HepG2 (cell line): ENCODE measurements around the gene ABCB7. TPM values are rescaled to one million over a fixed set of nuclear protein-coding genes. Genes with fewer than 3 reads are reported as not detected.

Source experiments
- ATAC-seq: fragments of 200-7000 bp; cut with Tn5 transposase; 3 replicates; pipeline ENCODE4 v1.9.1; 2020; ENCODE audit warnings: mild to moderate bottlenecking, moderate library complexity
- BruUV-seq: library from RNA; stranded (reverse); fragments of 400-500 nt; replicated peaks from 2 replicates; lab custom pipeline; 2021; lab: Mats Ljungman, UMichigan
- CTCF ChIA-PET: fragments of 300-600 bp; formaldehyde crosslinking; extraction: SDS; loops from one replicate; lab custom pipeline; 2021; ENCODE audit warnings: low total read pairs, inconsistent platforms, low intra/inter-chr PET ratio; lab: Yijun Ruan, JAX
- POLR2A ChIA-PET: fragments of 350-600 bp; sonication (Branson Sonifier 250); formaldehyde crosslinking; loops from one replicate; lab custom pipeline; 2020; ENCODE audit warnings: antibody characterized with exemption, inconsistent platforms; lab: Yijun Ruan, JAX
- DNase-seq: peaks from one replicate; pipeline ENCODE4 v3.0.0-alpha.2; 2015; ENCODE audit warnings: low spot score
- FAIRE-seq: peaks from 3 replicates; lab custom pipeline; 2011; peaks lifted over from hg19 to GRCh38; lab: Jason Lieb, UNC
- H2AFZ ChIP-seq: one replicate; pipeline ENCODE4 v1.6.1; 2011; ENCODE audit warnings: low read length, inconsistent platforms
- H3K27ac ChIP-seq: fragments of 300-600 bp; 3 replicates; pipeline ENCODE4 v1.8.0; 2011; ENCODE audit warnings: mixed run types, mild to moderate bottlenecking, mixed read lengths, low read length, inconsistent platforms; ENCODE audit not compliant: insufficient read depth; ENCODE audit errors: extremely low read length
- H3K27me3 ChIP-seq, 2 experiments: fragments of 200-600 bp in 1 of 2; 2 replicates in 1 of 2; 3 replicates in 1 of 2; pipeline versions ENCODE4 v1.6.0 to v1.8.0; 2011; ENCODE audit warnings: low read length in 2 of 2, mild to moderate bottlenecking in 2 of 2, moderate library complexity in 2 of 2, inconsistent platforms in 1 of 2; ENCODE audit not compliant: insufficient read depth in 2 of 2, control insufficient read depth in 1 of 2
- H3K36me3 ChIP-seq, 2 experiments: fragments of 200-600 bp in 1 of 2; replicated peaks in 1 of 2; 2 replicates in 1 of 2; 3 replicates in 1 of 2; pipeline versions ENCODE4 v1.5.1 to v1.8.0; 2011; ENCODE audit warnings: low read length in 2 of 2, inconsistent platforms in 1 of 2; ENCODE audit not compliant: insufficient read depth in 2 of 2, control insufficient read depth in 1 of 2
- H3K4me1 ChIP-seq: 2 replicates; pipeline ENCODE4 v1.5.1; 2012; ENCODE audit warnings: low read length, inconsistent platforms; ENCODE audit not compliant: insufficient read depth
- H3K4me2 ChIP-seq: 2 replicates; pipeline ENCODE4 v1.6.0; 2011; ENCODE audit warnings: low read depth, low read length, inconsistent platforms
- H3K4me3 ChIP-seq, 3 experiments: fragments of 200-600 bp in 1 of 3; sonication (generic), shearing (Covaris generic) in 1 of 3; replicated peaks in 1 of 3; 2 replicates each; pipeline ENCODE4 v1.5.1; 2011 to 2016; ENCODE audit warnings: low read length in 3 of 3, inconsistent platforms in 2 of 3, low read depth in 2 of 3, mild to moderate bottlenecking in 2 of 3, control low read depth in 1 of 3, mixed read lengths in 1 of 3; ENCODE audit not compliant: insufficient read depth in 1 of 3
- H3K79me2 ChIP-seq: one replicate; pipeline ENCODE4 v1.6.1; 2011; ENCODE audit warnings: low read length, inconsistent platforms; ENCODE audit not compliant: insufficient read depth
- H3K9ac ChIP-seq: 2 replicates; pipeline ENCODE4 v1.6.0; 2011; ENCODE audit warnings: mild to moderate bottlenecking, low read depth, low read length, inconsistent platforms; ENCODE audit not compliant: insufficient read depth
- H3K9me3 ChIP-seq: 2 replicates; pipeline ENCODE4 v1.5.1; 2012; ENCODE audit warnings: mild to moderate bottlenecking, low read length
- H4K20me1 ChIP-seq: 2 replicates; pipeline ENCODE4 v1.6.0; 2011; ENCODE audit warnings: inconsistent platforms, mild to moderate bottlenecking, low read length, moderate library complexity; ENCODE audit not compliant: insufficient read depth
- ADNP ChIP-seq: sonication (generic); formaldehyde crosslinking; IDR thresholded peaks from 2 replicates; pipeline ENCODE4 v1.4.0; 2020; ENCODE audit warnings: missing genetic modification reagents
- CBX5 ChIP-seq: sonication (generic); formaldehyde crosslinking; IDR thresholded peaks from 2 replicates; pipeline ENCODE4 v1.4.0; 2020; ENCODE audit warnings: missing genetic modification reagents, borderline replicate concordance
- EHMT2 ChIP-seq: fragments of 200-600 bp; sonication (generic); IDR thresholded peaks from 2 replicates; pipeline ENCODE4 v1.7.0; 2017; ENCODE audit warnings: antibody characterized with exemption, low read depth, low read length, borderline replicate concordance
- IRF1 ChIP-seq: sonication (generic); formaldehyde crosslinking; IDR thresholded peaks from 2 replicates; pipeline ENCODE4 v1.4.0; 2020; ENCODE audit warnings: low read depth, mild to moderate bottlenecking, missing genetic modification reagents
- MXD3 ChIP-seq: IDR thresholded peaks from 2 replicates; pipeline ENCODE4 v1.6.1; 2016; ENCODE audit warnings: mild to moderate bottlenecking, missing biosample characterization, missing genetic modification reagents
- PRDM10 ChIP-seq: sonication (generic); formaldehyde crosslinking; IDR thresholded peaks from 2 replicates; pipeline ENCODE4 v1.4.0; 2020; ENCODE audit warnings: low read depth, missing genetic modification reagents
- SP2 ChIP-seq: sonication (generic); formaldehyde crosslinking; IDR thresholded peaks from 2 replicates; pipeline ENCODE4 v1.5.1; 2020; ENCODE audit warnings: mild to moderate bottlenecking, missing genetic modification reagents
- ZBTB33 ChIP-seq: sonication (generic); formaldehyde crosslinking; IDR thresholded peaks from 2 replicates; pipeline ENCODE4 v1.4.0; 2020; ENCODE audit warnings: missing genetic modification reagents
- ZBTB43 ChIP-seq: sonication (generic); formaldehyde crosslinking; conservative IDR thresholded peaks from 2 replicates; pipeline ENCODE4 v1.4.0; 2020; ENCODE audit warnings: missing genetic modification reagents
- ZNF225 ChIP-seq: sonication (generic); formaldehyde crosslinking; IDR thresholded peaks from 2 replicates; pipeline ENCODE4 v1.4.0; 2020; ENCODE audit warnings: mild to moderate bottlenecking, missing genetic modification reagents
- ZNF3 ChIP-seq: IDR thresholded peaks from 2 replicates; pipeline ENCODE4 v1.7.0; 2017; ENCODE audit warnings: inconsistent platforms
- ZNF446 ChIP-seq: sonication (generic); formaldehyde crosslinking; IDR thresholded peaks from 2 replicates; pipeline ENCODE4 v1.5.0; 2020; ENCODE audit warnings: mild to moderate bottlenecking, missing genetic modification reagents
- ZNF513 ChIP-seq: sonication (generic); formaldehyde crosslinking; conservative IDR thresholded peaks from 2 replicates; pipeline ENCODE4 v1.5.0; 2020; ENCODE audit warnings: missing genetic modification reagents
- WGBS: methylation state at CpG from one replicate; pipeline ENCODE4 v1.1.6; 2017; ENCODE audit warnings: low lambda C conversion rate; 5-methylcytosine and 5-hydroxymethylcytosine counted together
- in situ Hi-C: cut with HindIII; loops from 2 replicates; pipeline ENCODE4 v1.10.0; 2017; ENCODE audit warnings: low pct_unique_long_range_greater_than_20kb; ENCODE audit not compliant: extremely low pct_ligation_motif_present
- intact Hi-C: fragments of 100-400 bp; cut with micrococcal nuclease; formaldehyde crosslinking; loops from one replicate; pipeline ENCODE4 v1.10.0; 2022; ENCODE audit not compliant: unreplicated experiment
- polyA plus RNA-seq, 8 experiments: library from polyadenylated mRNA; depleted of rRNA in 3 of 8; stranded (reverse) in 7 of 8; unstranded in 1 of 8; fragments of >200 nt; fragmentation: Illumina TruSeq in 4 of 8; extraction: Trizol in 4 of 8; gene quantifications; 2 replicates each; pipeline versions ENCODE4 v1.2.1 to v1.2.3, GENCODE V29; 2011 to 2016; ENCODE audit warnings: low read depth in 4 of 8, missing spikeins in 1 of 8, mixed read lengths in 1 of 8; ENCODE audit not compliant: insufficient read depth in 1 of 8
- total RNA-seq, 5 experiments: library from RNA; depleted of rRNA; stranded (reverse); fragments of >200 nt; fragmentation: Illumina TruSeq; extraction: Trizol; gene quantifications; 2 replicates each; pipeline ENCODE4 v1.2.3, GENCODE V29; 2016; ENCODE audit warnings: low read depth in 1 of 5

Gene ABCB7
- total and polyA plus RNA-seq, 2 of the 13 experiments (the other 11 are each of a cell fraction or from before 2014, with no cell fraction given) = 27.7 to 28.7 TPM

GRCh38 chrX:75086731-75087195 is 69.3 kb downstream of the ABCB7 start:
- in situ Hi-C loops = no loop called here
- no peak for ATAC-seq
- H2AFZ ChIP-seq = no peak overlapping the region
- no peaks in the 10 kb centered on the region for H3K27me3 ChIP-seq
- no peaks in the 10 kb centered on the region for H3K36me3 ChIP-seq
- H3K4me3 ChIP-seq = no peak overlapping the region
- POLR2A ChIA-PET = no interaction called here
- H4K20me1 ChIP-seq = no peaks in the 10 kb centered on the region
- intact Hi-C loops = no loop called here
- FAIRE-seq = no peak
- H3K27ac ChIP-seq = no peak overlapping the region
- CTCF ChIA-PET = no interaction called here
- H3K9ac ChIP-seq = no peak overlapping the region
- H3K4me1 ChIP-seq = no peaks in the 10 kb centered on the region
- DNase-seq = no peak
- H3K79me2 ChIP-seq = no peaks in the 10 kb centered on the region
- 100% methylated on average over 2 of the region's 2 CpGs for WGBS
- no peaks in the 10 kb centered on the region for H3K9me3 ChIP-seq
- H3K4me2 ChIP-seq = no peak overlapping the region
- BruUV-seq = no TSS peak
- TF ChIP-seq MXD3 (no peak), IRF1 (no peak), PRDM10 (no peak), ADNP (CRISPR knock-in tag) (no peak), SP2 (no peak), ZBTB33 (CRISPR knock-in tag) (no peak), EHMT2 (no peak), ZNF3 (CRISPR knock-in tag) (no peak), ZBTB43 (CRISPR knock-in tag) (no peak), CBX5 (no peak), ZNF446 (no peak), ZNF513 (no peak), ZNF225 (CRISPR knock-in tag) (no peak)
